ENCODE data around the gene IGF1. TPM values are rescaled to one million over a fixed set of nuclear protein-coding genes. Genes with fewer than 3 reads are reported as not detected.

The IGF1 gene
- total RNA-seq, 1 experiment from 2014 or later, result not detected

DNA sequence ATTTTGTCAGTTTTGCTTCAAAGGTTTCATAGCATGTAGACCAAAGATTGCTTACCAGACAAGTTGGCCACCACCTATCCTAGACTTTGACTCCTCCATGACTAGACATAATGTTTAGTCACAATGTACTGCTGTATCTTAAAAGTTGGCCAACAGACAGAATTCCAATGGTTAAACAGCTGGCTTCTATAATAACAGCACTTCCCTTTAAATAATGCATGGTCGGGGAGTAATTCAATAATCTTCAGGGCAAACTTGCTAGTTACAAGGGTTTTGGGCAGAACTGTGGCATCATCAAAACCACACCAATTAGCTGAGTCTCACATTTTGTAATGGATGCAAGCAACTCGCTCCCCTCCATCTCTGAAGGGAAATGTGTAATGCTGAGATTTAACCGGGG, 56.9 kb downstream of the IGF1 start (continued):
- TF ChIP-seq, protein P1, sequence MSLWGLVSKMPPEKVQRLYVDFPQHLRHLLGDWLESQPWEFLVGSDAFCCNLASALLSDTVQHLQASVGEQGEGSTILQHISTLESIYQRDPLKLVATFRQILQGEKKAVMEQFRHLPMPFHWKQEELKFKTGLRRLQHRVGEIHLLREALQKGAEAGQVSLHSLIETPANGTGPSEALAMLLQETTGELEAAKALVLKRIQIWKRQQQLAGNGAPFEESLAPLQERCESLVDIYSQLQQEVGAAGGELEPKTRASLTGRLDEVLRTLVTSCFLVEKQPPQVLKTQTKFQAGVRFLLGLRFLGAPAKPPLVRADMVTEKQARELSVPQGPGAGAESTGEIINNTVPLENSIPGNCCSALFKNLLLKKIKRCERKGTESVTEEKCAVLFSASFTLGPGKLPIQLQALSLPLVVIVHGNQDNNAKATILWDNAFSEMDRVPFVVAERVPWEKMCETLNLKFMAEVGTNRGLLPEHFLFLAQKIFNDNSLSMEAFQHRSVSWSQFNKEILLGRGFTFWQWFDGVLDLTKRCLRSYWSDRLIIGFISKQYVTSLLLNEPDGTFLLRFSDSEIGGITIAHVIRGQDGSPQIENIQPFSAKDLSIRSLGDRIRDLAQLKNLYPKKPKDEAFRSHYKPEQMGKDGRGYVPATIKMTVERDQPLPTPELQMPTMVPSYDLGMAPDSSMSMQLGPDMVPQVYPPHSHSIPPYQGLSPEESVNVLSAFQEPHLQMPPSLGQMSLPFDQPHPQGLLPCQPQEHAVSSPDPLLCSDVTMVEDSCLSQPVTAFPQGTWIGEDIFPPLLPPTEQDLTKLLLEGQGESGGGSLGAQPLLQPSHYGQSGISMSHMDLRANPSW (CRISPR knock-in tag; conservative IDR thresholded peaks at IDR 0.05; ENCODE audit: low read depth), result no peak
- no peak for TF ChIP-seq MXD4 (CRISPR knock-in tag; IDR thresholded peaks at IDR 0.05; ENCODE audit: borderline replicate concordance)
- no peak for TF ChIP-seq SOX15 (CRISPR knock-in tag; IDR thresholded peaks at IDR 0.05)
- TF ChIP-seq FOXP1 (CRISPR knock-in tag; IDR thresholded peaks at IDR 0.05; ENCODE audit: borderline replicate concordance), result no peak
- TF ChIP-seq, protein P2, sequence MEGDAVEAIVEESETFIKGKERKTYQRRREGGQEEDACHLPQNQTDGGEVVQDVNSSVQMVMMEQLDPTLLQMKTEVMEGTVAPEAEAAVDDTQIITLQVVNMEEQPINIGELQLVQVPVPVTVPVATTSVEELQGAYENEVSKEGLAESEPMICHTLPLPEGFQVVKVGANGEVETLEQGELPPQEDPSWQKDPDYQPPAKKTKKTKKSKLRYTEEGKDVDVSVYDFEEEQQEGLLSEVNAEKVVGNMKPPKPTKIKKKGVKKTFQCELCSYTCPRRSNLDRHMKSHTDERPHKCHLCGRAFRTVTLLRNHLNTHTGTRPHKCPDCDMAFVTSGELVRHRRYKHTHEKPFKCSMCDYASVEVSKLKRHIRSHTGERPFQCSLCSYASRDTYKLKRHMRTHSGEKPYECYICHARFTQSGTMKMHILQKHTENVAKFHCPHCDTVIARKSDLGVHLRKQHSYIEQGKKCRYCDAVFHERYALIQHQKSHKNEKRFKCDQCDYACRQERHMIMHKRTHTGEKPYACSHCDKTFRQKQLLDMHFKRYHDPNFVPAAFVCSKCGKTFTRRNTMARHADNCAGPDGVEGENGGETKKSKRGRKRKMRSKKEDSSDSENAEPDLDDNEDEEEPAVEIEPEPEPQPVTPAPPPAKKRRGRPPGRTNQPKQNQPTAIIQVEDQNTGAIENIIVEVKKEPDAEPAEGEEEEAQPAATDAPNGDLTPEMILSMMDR (IDR thresholded peaks at IDR 0.05), result no peak

DNA sequence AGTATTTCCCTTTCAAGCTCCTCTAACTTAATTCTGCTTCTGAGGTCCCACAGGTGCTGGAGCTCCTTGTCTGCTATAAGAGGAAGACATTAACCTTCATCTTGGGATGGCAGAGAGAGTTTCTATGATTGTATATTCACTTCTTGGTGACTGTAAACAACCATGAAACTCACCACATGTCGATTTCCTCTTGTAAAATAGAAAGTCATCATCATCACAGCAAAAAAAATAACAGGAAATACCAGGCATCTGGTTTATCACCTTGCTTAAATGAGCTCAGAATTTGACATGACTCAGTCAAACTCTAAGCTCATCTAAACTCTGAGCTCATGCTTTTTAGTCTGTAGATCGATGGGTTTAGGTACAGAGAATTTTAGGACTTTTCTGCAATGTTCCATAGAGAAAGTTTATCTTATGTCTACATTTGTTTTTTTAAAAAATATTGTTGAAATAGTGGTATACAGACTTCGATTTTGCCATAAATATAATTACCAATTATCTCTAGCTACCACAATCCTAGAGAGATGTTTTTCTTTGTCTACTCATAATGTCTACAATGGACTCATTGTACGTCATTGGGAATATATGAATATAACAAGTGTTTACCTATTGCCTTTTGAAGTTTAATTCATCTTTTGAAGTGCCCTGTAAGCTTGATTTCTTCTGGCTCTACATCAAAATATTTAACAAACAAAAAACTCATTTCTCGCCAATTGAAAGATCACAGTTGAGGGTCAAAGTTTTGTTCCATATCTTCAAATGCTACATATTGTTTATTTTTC, 58.4 kb downstream of the IGF1 start:
- TF ChIP-seq CREB1 (CRISPR knock-in tag; IDR thresholded peaks at IDR 0.05) (no peak), NR3C1 (CRISPR knock-in tag; conservative IDR thresholded peaks at IDR 0.05; ENCODE audit: low read depth) (no peak), FOXJ3 (CRISPR knock-in tag; IDR thresholded peaks at IDR 0.05; ENCODE audit: borderline replicate concordance) (no peak), FOXK1 (CRISPR knock-in tag; IDR thresholded peaks at IDR 0.05) (no peak), NR1H2 (CRISPR knock-in tag; IDR thresholded peaks at IDR 0.05) (no peak), ETV6 (CRISPR knock-in tag; IDR thresholded peaks at IDR 0.05) (no peak), ZNF416 (CRISPR knock-in tag; IDR thresholded peaks at IDR 0.05) (no peak)
- TF ChIP-seq, protein P3, sequence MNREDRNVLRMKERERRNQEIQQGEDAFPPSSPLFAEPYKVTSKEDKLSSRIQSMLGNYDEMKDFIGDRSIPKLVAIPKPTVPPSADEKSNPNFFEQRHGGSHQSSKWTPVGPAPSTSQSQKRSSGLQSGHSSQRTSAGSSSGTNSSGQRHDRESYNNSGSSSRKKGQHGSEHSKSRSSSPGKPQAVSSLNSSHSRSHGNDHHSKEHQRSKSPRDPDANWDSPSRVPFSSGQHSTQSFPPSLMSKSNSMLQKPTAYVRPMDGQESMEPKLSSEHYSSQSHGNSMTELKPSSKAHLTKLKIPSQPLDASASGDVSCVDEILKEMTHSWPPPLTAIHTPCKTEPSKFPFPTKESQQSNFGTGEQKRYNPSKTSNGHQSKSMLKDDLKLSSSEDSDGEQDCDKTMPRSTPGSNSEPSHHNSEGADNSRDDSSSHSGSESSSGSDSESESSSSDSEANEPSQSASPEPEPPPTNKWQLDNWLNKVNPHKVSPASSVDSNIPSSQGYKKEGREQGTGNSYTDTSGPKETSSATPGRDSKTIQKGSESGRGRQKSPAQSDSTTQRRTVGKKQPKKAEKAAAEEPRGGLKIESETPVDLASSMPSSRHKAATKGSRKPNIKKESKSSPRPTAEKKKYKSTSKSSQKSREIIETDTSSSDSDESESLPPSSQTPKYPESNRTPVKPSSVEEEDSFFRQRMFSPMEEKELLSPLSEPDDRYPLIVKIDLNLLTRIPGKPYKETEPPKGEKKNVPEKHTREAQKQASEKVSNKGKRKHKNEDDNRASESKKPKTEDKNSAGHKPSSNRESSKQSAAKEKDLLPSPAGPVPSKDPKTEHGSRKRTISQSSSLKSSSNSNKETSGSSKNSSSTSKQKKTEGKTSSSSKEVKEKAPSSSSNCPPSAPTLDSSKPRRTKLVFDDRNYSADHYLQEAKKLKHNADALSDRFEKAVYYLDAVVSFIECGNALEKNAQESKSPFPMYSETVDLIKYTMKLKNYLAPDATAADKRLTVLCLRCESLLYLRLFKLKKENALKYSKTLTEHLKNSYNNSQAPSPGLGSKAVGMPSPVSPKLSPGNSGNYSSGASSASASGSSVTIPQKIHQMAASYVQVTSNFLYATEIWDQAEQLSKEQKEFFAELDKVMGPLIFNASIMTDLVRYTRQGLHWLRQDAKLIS (CRISPR knock-in tag; IDR thresholded peaks at IDR 0.05; ENCODE audit: borderline replicate concordance), result no peak
- TF ChIP-seq, protein P4, sequence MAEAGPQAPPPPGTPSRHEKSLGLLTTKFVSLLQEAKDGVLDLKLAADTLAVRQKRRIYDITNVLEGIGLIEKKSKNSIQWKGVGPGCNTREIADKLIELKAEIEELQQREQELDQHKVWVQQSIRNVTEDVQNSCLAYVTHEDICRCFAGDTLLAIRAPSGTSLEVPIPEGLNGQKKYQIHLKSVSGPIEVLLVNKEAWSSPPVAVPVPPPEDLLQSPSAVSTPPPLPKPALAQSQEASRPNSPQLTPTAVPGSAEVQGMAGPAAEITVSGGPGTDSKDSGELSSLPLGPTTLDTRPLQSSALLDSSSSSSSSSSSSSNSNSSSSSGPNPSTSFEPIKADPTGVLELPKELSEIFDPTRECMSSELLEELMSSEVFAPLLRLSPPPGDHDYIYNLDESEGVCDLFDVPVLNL (CRISPR knock-in tag; IDR thresholded peaks at IDR 0.05; ENCODE audit: borderline replicate concordance, low read depth), result no peak
- TF ChIP-seq, protein P5, sequence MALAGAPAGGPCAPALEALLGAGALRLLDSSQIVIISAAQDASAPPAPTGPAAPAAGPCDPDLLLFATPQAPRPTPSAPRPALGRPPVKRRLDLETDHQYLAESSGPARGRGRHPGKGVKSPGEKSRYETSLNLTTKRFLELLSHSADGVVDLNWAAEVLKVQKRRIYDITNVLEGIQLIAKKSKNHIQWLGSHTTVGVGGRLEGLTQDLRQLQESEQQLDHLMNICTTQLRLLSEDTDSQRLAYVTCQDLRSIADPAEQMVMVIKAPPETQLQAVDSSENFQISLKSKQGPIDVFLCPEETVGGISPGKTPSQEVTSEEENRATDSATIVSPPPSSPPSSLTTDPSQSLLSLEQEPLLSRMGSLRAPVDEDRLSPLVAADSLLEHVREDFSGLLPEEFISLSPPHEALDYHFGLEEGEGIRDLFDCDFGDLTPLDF (CRISPR knock-in tag; IDR thresholded peaks at IDR 0.05), result no peak
- TF ChIP-seq, protein P6, sequence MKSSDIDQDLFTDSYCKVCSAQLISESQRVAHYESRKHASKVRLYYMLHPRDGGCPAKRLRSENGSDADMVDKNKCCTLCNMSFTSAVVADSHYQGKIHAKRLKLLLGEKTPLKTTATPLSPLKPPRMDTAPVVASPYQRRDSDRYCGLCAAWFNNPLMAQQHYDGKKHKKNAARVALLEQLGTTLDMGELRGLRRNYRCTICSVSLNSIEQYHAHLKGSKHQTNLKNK (CRISPR knock-in tag; IDR thresholded peaks at IDR 0.05), result no peak
- ATAC-seq, result no peak
- POLR2A ChIA-PET, result no interaction called here
- H3K36me3 Mint-ChIP-seq, result no peaks in the 10 kb centered on the region
- no peak for DNase-seq (ENCODE audit: low spot score)
- H3K4me3 Mint-ChIP-seq, result no peak overlapping the region
- no peaks in the 10 kb centered on the region for H3K9me3 Mint-ChIP-seq
- CTCF ChIA-PET, result no interaction called here
- no peak overlapping the region for H3K27ac Mint-ChIP-seq
- H3K4me1 Mint-ChIP-seq, result peaks cover 10% of the 10 kb centered on the region
- H3K27me3 Mint-ChIP-seq (ENCODE audit: low read depth), result no peaks in the 10 kb centered on the region

Measured in WTC11 (cell line).